IMR-90 (cell line): ENCODE data around the gene RPS6KA5. TPM values are rescaled to one million over a fixed set of nuclear protein-coding genes. Genes with fewer than 3 reads are reported as not detected.
A peak's percentile ranks its signal among the peaks of the same experiment; 100 is the strongest.

ENCODE experiments used
- ATAC-seq: fragments of 200-7000 bp; cut with Tn5 transposase; 2 replicates; pipeline ENCODE4 v1.9.1; 2020; ENCODE audit warnings: low read depth, mild to moderate bottlenecking, moderate library complexity
- BruUV-seq: library from RNA; stranded (reverse); fragments of 400-500 nt; replicated peaks from 2 replicates; lab custom pipeline; 2021; lab: Mats Ljungman, UMichigan
- CTCF ChIA-PET: fragments of 300-600 bp; formaldehyde crosslinking; extraction: SDS; loops from one replicate; lab custom pipeline; 2021; ENCODE audit warnings: antibody characterized with exemption; lab: Yijun Ruan, JAX
- POLR2A ChIA-PET: fragments of 300-600 bp; sonication (Branson Sonifier 250); formaldehyde crosslinking; loops from one replicate; lab custom pipeline; 2022; ENCODE audit warnings: antibody characterized with exemption; ENCODE audit not compliant: unreplicated experiment; lab: Charles Lee
- DNase-seq: peaks from one replicate; pipeline ENCODE4 v3.0.0; 2013
- H2AFZ ChIP-seq: replicated peaks from 2 replicates; pipeline ENCODE3; 2013; ENCODE audit warnings: low read length, mild to moderate bottlenecking; ENCODE audit not compliant: poor library complexity
- H2AK5ac ChIP-seq: 2 replicates; pipeline ENCODE4 v1.6.1; 2013; ENCODE audit warnings: low read depth, low read length, inconsistent platforms
- H2AK9ac ChIP-seq: replicated peaks from 2 replicates; pipeline ENCODE3; 2013; ENCODE audit warnings: mild to moderate bottlenecking, low read depth, low read length, moderate library complexity; ENCODE audit not compliant: poor library complexity
- H2BK120ac ChIP-seq: 2 replicates; pipeline ENCODE4 v1.6.1; 2013; ENCODE audit warnings: low read depth, low read length, inconsistent platforms
- H2BK15ac ChIP-seq: 3 replicates; pipeline ENCODE4 v1.6.1; 2013; ENCODE audit warnings: low read depth, low read length, inconsistent platforms
- H2BK20ac ChIP-seq: 2 replicates; pipeline ENCODE4 v1.6.1; 2013; ENCODE audit warnings: low read depth, mild to moderate bottlenecking, inconsistent platforms, low read length, moderate library complexity
- H2BK5ac ChIP-seq: 2 replicates; pipeline ENCODE4 v1.6.1; 2013; ENCODE audit warnings: mild to moderate bottlenecking, low read depth, low read length, inconsistent platforms; ENCODE audit not compliant: poor library complexity, severe bottlenecking
- H3K14ac ChIP-seq: replicated peaks from 2 replicates; pipeline ENCODE4 v1.6.1; 2013; ENCODE audit warnings: low read depth, low read length, inconsistent platforms
- H3K18ac ChIP-seq: 2 replicates; pipeline ENCODE4 v1.6.1; 2013; ENCODE audit warnings: low read depth, low read length, control low read depth
- H3K23ac ChIP-seq: 2 replicates; pipeline ENCODE4 v1.6.1; 2013; ENCODE audit warnings: low read depth, low read length, inconsistent platforms
- H3K27ac ChIP-seq: 2 replicates; pipeline ENCODE4 v1.5.1; 2013; ENCODE audit warnings: mild to moderate bottlenecking, control low read depth, low read length; ENCODE audit not compliant: insufficient read depth
- H3K27me3 ChIP-seq: 2 replicates; pipeline ENCODE4 v1.6.1; 2013; ENCODE audit warnings: low read length; ENCODE audit not compliant: control insufficient read depth, insufficient read depth
- H3K36me3 ChIP-seq: 2 replicates; pipeline ENCODE4 v1.6.1; 2013; ENCODE audit warnings: low read length, mixed read lengths; ENCODE audit not compliant: control insufficient read depth, insufficient read depth
- H3K4ac ChIP-seq: 2 replicates; pipeline ENCODE4 v1.6.1; 2013; ENCODE audit warnings: low read depth, low read length, inconsistent platforms
- H3K4me1 ChIP-seq: 2 replicates; pipeline ENCODE4 v1.6.1; 2013; ENCODE audit warnings: low read length, mixed read lengths; ENCODE audit not compliant: control insufficient read depth, insufficient read depth
- H3K4me2 ChIP-seq: 2 replicates; pipeline ENCODE4 v1.6.1; 2013; ENCODE audit warnings: low read depth, mild to moderate bottlenecking, control low read depth, low read length, moderate library complexity
- H3K4me3 ChIP-seq: 2 replicates; pipeline ENCODE4 v1.5.1; 2013; ENCODE audit warnings: low read depth, mild to moderate bottlenecking, control low read depth, low read length, moderate library complexity; ENCODE audit not compliant: insufficient read depth
- H3K56ac ChIP-seq: 2 replicates; pipeline ENCODE4 v1.6.1; 2013; ENCODE audit warnings: low read length, inconsistent platforms; ENCODE audit not compliant: insufficient read depth; ENCODE audit errors: extremely low read depth
- H3K79me1 ChIP-seq, 2 experiments: 2 replicates each; pipeline ENCODE4 v1.6.1; 2013; ENCODE audit warnings: low read length in 2 of 2, inconsistent platforms in 1 of 2, low read depth in 1 of 2
- H3K9ac ChIP-seq: 2 replicates; pipeline ENCODE4 v1.6.1; 2013; ENCODE audit warnings: low read depth, low read length, control low read depth
- H3K9me1 ChIP-seq: 2 replicates; pipeline ENCODE4 v1.6.1; 2013; ENCODE audit warnings: low read length, inconsistent platforms; ENCODE audit not compliant: insufficient read depth
- H3K9me3 ChIP-seq: 2 replicates; pipeline ENCODE4 v1.6.1; 2013; ENCODE audit warnings: low read length; ENCODE audit not compliant: control insufficient read depth, insufficient read depth
- H4K20me1 ChIP-seq: 2 replicates; pipeline ENCODE4 v1.6.1; 2013; ENCODE audit warnings: low read length, inconsistent platforms; ENCODE audit not compliant: insufficient read depth
- H4K5ac ChIP-seq: 2 replicates; pipeline ENCODE4 v1.6.1; 2013; ENCODE audit warnings: mild to moderate bottlenecking, low read depth, low read length, control low read depth
- H4K8ac ChIP-seq, 2 experiments: 2 replicates each; pipeline ENCODE4 v1.6.1; 2013; ENCODE audit warnings: low read depth in 2 of 2, low read length in 2 of 2, control low read depth in 1 of 2, inconsistent platforms in 1 of 2
- H4K91ac ChIP-seq: 2 replicates; pipeline ENCODE4 v1.6.1; 2013; ENCODE audit warnings: low read depth, low read length, inconsistent platforms; ENCODE audit not compliant: insufficient read depth
- CEBPB ChIP-seq: IDR thresholded peaks from 2 replicates; pipeline ENCODE4 v1.6.1; 2012; ENCODE audit warnings: low read depth, low read length, improper control_type of control experiment
- FOS ChIP-seq: fragments of 150-350 bp; IDR thresholded peaks from 2 replicates; pipeline ENCODE4 v1.6.1; 2016; ENCODE audit warnings: low read depth, low read length
- MXI1 ChIP-seq: IDR thresholded peaks from 2 replicates; pipeline ENCODE4 v1.6.1; 2012; ENCODE audit warnings: low read depth, mild to moderate bottlenecking, low read length, moderate library complexity, borderline replicate concordance
- NFE2L2 ChIP-seq: fragments of 150-350 bp; IDR thresholded peaks from 2 replicates; pipeline ENCODE4 v1.6.1; 2016; ENCODE audit warnings: low read depth, mild to moderate bottlenecking, low read length
- RCOR1 ChIP-seq: IDR thresholded peaks from 2 replicates; pipeline ENCODE4 v1.6.1; 2012; ENCODE audit warnings: mild to moderate bottlenecking, low read length, improper control_type of control experiment; ENCODE audit not compliant: insufficient replicate concordance
- WGBS, 2 experiments: methylation state at CpG; one replicate each; pipeline versions ENCODE4 v1.1.5 to v1.1.7; 2013; ENCODE audit warnings: missing lambda C conversion rate in 2 of 2; ENCODE audit not compliant: insufficient read length in 1 of 2; ENCODE audit errors: extremely low coverage in 2 of 2; 5-methylcytosine and 5-hydroxymethylcytosine counted together
- dilution Hi-C: fragments of 300-500 bp; cut with HindIII; formaldehyde crosslinking; loops from one replicate; pipeline ENCODE4 v1.14.3; 2018; ENCODE audit warnings: low sequenced_read_pairs; ENCODE audit not compliant: unreplicated experiment
- in situ Hi-C: fragments of 300-500 bp; cut with MboI; formaldehyde crosslinking; loops from 3 replicates; pipeline ENCODE4 v1.14.3; 2019; ENCODE audit warnings: low sequenced_read_pairs, inconsistent platforms, mixed read lengths
- intact Hi-C: fragments of 100-400 bp; cut with micrococcal nuclease; formaldehyde crosslinking; loops from 2 replicates; pipeline ENCODE4 v1.10.0; 2022
- polyA plus RNA-seq, 3 experiments: library from polyadenylated mRNA; depleted of rRNA; stranded (reverse); fragments of >200 nt; gene quantifications; 2 replicates each; pipeline ENCODE4 v1.2.3, GENCODE V29; 2012; ENCODE audit warnings: low replicate concordance in 1 of 3
- total RNA-seq: library from RNA; depleted of rRNA; stranded (reverse); fragments of >200 nt; gene quantifications from 2 replicates; pipeline ENCODE4 v1.2.3, GENCODE V29; 2012
- TF ChIP-seq, protein P1 (sequence below): conservative IDR thresholded peaks from 2 replicates; pipeline ENCODE4 v1.5.1; 2012; ENCODE audit warnings: mild to moderate bottlenecking, low read depth, low read length, improper control_type of control experiment
- TF ChIP-seq, protein P2 (sequence below): fragments of 150-350 bp; IDR thresholded peaks from 2 replicates; pipeline ENCODE4 v1.6.1; 2017; ENCODE audit warnings: mild to moderate bottlenecking, antibody characterized with exemption, low read length, low read depth

RPS6KA5 gene
- total and polyA plus RNA-seq, 2 of the 4 experiments (the other 2 are of a cell fraction): 0.36 TPM

DNA sequence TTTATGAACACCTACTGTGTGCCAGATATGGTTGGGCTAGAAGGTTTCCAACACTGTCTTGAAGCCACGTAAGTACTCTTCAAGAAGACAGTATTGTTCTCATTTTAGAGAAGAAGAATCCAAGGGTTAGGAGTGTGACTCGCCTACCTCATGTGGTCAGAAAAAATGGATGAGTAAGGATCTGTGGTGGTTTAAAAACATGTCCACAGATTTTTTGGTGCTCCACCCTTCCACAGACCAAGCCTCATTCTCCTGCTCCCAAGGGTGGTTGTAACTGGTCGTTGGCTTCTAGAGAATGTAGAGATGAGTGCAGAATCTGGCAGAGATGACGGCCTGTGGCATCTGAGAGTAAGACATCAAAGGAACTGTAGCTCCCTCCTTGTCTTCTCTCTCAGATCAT lies 213.9 kb downstream of the RPS6KA5 start:
- BruUV-seq: no TSS peak
- Histone ChIP-seq H2AK5ac (no peak overlapping the region), H3K27ac (no peak overlapping the region), H3K9ac (no peak overlapping the region), H3K9me1 (0 out of 2 replicates have a peak, but pooled peaks cover 5% of the 10 kb centered on the region), H4K91ac (no peak overlapping the region), H3K4me3 (no peak overlapping the region), H2BK20ac (0 out of 2 replicates have a peak overlapping the region, but pooled peaks have one; percentile 12), H2BK5ac (no peak overlapping the region), H3K18ac (no peak overlapping the region), H3K4ac (no peak overlapping the region), H3K56ac (no peak overlapping the region), H3K4me1 (no peaks in the 10 kb centered on the region), H3K27me3 (0 out of 2 replicates have a peak, but pooled peaks cover 2% of the 10 kb centered on the region), H3K4me2 (no peak overlapping the region), H3K36me3 (no peaks in the 10 kb centered on the region), H2AK9ac (no peak overlapping the region), H3K79me1 (no peaks in the 10 kb centered on the region), H3K9me3 (no peaks in the 10 kb centered on the region), H2AFZ (no peak overlapping the region), H4K20me1 (no peaks in the 10 kb centered on the region), H3K23ac (no peak overlapping the region), H4K5ac (no peak overlapping the region), H2BK120ac (no peak overlapping the region), H2BK15ac (no peak overlapping the region), H4K8ac (no peak overlapping the region), H3K14ac (no peak overlapping the region)
- POLR2A ChIA-PET: interaction anchor here (0.6 kb wide), 1 partner anchor 590 kb away, joined by 3 read pairs; the partner anchor contains the start of gene PSMC1
- TF ChIP-seq, protein P1, sequence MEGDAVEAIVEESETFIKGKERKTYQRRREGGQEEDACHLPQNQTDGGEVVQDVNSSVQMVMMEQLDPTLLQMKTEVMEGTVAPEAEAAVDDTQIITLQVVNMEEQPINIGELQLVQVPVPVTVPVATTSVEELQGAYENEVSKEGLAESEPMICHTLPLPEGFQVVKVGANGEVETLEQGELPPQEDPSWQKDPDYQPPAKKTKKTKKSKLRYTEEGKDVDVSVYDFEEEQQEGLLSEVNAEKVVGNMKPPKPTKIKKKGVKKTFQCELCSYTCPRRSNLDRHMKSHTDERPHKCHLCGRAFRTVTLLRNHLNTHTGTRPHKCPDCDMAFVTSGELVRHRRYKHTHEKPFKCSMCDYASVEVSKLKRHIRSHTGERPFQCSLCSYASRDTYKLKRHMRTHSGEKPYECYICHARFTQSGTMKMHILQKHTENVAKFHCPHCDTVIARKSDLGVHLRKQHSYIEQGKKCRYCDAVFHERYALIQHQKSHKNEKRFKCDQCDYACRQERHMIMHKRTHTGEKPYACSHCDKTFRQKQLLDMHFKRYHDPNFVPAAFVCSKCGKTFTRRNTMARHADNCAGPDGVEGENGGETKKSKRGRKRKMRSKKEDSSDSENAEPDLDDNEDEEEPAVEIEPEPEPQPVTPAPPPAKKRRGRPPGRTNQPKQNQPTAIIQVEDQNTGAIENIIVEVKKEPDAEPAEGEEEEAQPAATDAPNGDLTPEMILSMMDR: no peak
- TF ChIP-seq NFE2L2 (no peak), RCOR1 (no peak), MXI1 (no peak), CEBPB (no peak), FOS (no peak)
- TF ChIP-seq, protein P2, sequence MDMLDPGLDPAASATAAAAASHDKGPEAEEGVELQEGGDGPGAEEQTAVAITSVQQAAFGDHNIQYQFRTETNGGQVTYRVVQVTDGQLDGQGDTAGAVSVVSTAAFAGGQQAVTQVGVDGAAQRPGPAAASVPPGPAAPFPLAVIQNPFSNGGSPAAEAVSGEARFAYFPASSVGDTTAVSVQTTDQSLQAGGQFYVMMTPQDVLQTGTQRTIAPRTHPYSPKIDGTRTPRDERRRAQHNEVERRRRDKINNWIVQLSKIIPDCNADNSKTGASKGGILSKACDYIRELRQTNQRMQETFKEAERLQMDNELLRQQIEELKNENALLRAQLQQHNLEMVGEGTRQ: no peak
- no CpG with 5 or more reads among the region's 4 CpGs for WGBS, 2 experiments
- peak; percentile 53 for DNase-seq
- dilution Hi-C loops: no loop called here
- no peak for ATAC-seq
- intact Hi-C loops: no loop called here
- CTCF ChIA-PET: no interaction called here
- in situ Hi-C loops: no loop called here
